HEK293 (cell line): ENCODE measurements around the gene METTL23.

ENCODE experiments used
- EGR2 ChIP-seq: fragments of 450-650 bp; formaldehyde crosslinking; IDR thresholded peaks from 2 replicates; pipeline ENCODE4 v1.5.1; 2016; ENCODE audit warnings: low read depth, missing biosample characterization, missing genetic modification characterization
- HOXA7 ChIP-seq: sonication (generic); formaldehyde crosslinking; IDR thresholded peaks from 2 replicates; pipeline ENCODE4 v1.8.1; 2022; ENCODE audit warnings: missing genetic modification reagents, borderline replicate concordance
- INSM2 ChIP-seq: fragments of 450-650 bp; formaldehyde crosslinking; IDR thresholded peaks from 2 replicates; pipeline ENCODE4 v1.5.1; 2016; ENCODE audit warnings: missing biosample characterization, missing genetic modification characterization
- KLF1 ChIP-seq: fragments of 450-650 bp; formaldehyde crosslinking; IDR thresholded peaks from 2 replicates; pipeline ENCODE4 v1.5.1; 2016; ENCODE audit warnings: missing biosample characterization, missing genetic modification characterization
- KLF7 ChIP-seq: fragments of 450-650 bp; formaldehyde crosslinking; IDR thresholded peaks from 2 replicates; pipeline ENCODE4 v1.5.1; 2016; ENCODE audit warnings: missing biosample characterization, missing genetic modification characterization, borderline replicate concordance
- REPIN1 ChIP-seq: fragments of 450-650 bp; formaldehyde crosslinking; IDR thresholded peaks from 2 replicates; pipeline ENCODE4 v1.5.1; 2017; ENCODE audit warnings: missing biosample characterization, missing genetic modification characterization, low read depth
- SCRT1 ChIP-seq: fragments of 450-650 bp; formaldehyde crosslinking; IDR thresholded peaks from 2 replicates; pipeline ENCODE4 v1.5.1; 2016; ENCODE audit warnings: missing biosample characterization, missing genetic modification characterization, borderline replicate concordance
- SP3 ChIP-seq: fragments of 450-650 bp; formaldehyde crosslinking; IDR thresholded peaks from 2 replicates; pipeline ENCODE4 v1.5.1; 2016; ENCODE audit warnings: missing biosample characterization, missing genetic modification characterization
- YY1 ChIP-seq: fragments of 450-650 bp; formaldehyde crosslinking; IDR thresholded peaks from 2 replicates; pipeline ENCODE4 v1.5.1; 2018; ENCODE audit warnings: missing biosample characterization, missing genetic modification characterization
- ZBTB1 ChIP-seq: fragments of 450-650 bp; formaldehyde crosslinking; IDR thresholded peaks from 2 replicates; pipeline ENCODE4 v1.5.1; 2016; ENCODE audit warnings: missing biosample characterization, missing genetic modification characterization
- ZBTB17 ChIP-seq: fragments of 450-650 bp; formaldehyde crosslinking; IDR thresholded peaks from 2 replicates; pipeline ENCODE4 v1.5.1; 2016; ENCODE audit warnings: missing biosample characterization, missing genetic modification characterization
- ZFP37 ChIP-seq: fragments of 450-650 bp; formaldehyde crosslinking; IDR thresholded peaks from 2 replicates; pipeline ENCODE4 v1.5.1; 2016; ENCODE audit warnings: missing biosample characterization, missing genetic modification characterization
- ZNF16 ChIP-seq: fragments of 450-650 bp; formaldehyde crosslinking; IDR thresholded peaks from 2 replicates; pipeline ENCODE4 v1.5.1; 2016; ENCODE audit warnings: low read depth, missing biosample characterization, missing genetic modification characterization
- ZNF223 ChIP-seq: fragments of 450-650 bp; formaldehyde crosslinking; IDR thresholded peaks from 2 replicates; pipeline ENCODE4 v1.5.1; 2016; ENCODE audit warnings: missing biosample characterization, missing genetic modification characterization
- ZNF341 ChIP-seq: fragments of 450-650 bp; formaldehyde crosslinking; IDR thresholded peaks from 2 replicates; pipeline ENCODE4; 2016; ENCODE audit warnings: low read depth, missing biosample characterization, missing genetic modification characterization
- ZNF555 ChIP-seq: fragments of 450-650 bp; formaldehyde crosslinking; conservative IDR thresholded peaks from 2 replicates; pipeline ENCODE4 v1.5.1; 2017; ENCODE audit warnings: missing biosample characterization, mild to moderate bottlenecking, missing genetic modification characterization, inconsistent platforms
- ZNF660 ChIP-seq: fragments of 450-650 bp; IDR thresholded peaks from 2 replicates; pipeline ENCODE4 v1.5.1; 2018; ENCODE audit warnings: missing biosample characterization, mild to moderate bottlenecking, missing genetic modification characterization
- TF ChIP-seq, protein P1 (sequence below): fragments of 450-650 bp; formaldehyde crosslinking; IDR thresholded peaks from 2 replicates; pipeline ENCODE4 v1.5.1; 2016; ENCODE audit warnings: missing biosample characterization, missing genetic modification characterization, borderline replicate concordance
- TF ChIP-seq, protein P2 (sequence below): fragments of 450-650 bp; formaldehyde crosslinking; IDR thresholded peaks from 2 replicates; pipeline ENCODE4 v1.5.1; 2016; ENCODE audit warnings: missing biosample characterization, missing genetic modification characterization
- TF ChIP-seq, protein P3 (sequence below): fragments of 450-650 bp; formaldehyde crosslinking; IDR thresholded peaks from 2 replicates; pipeline ENCODE4 v1.5.1; 2016; ENCODE audit warnings: missing biosample characterization, missing genetic modification characterization, low read depth

Gene METTL23

DNA sequence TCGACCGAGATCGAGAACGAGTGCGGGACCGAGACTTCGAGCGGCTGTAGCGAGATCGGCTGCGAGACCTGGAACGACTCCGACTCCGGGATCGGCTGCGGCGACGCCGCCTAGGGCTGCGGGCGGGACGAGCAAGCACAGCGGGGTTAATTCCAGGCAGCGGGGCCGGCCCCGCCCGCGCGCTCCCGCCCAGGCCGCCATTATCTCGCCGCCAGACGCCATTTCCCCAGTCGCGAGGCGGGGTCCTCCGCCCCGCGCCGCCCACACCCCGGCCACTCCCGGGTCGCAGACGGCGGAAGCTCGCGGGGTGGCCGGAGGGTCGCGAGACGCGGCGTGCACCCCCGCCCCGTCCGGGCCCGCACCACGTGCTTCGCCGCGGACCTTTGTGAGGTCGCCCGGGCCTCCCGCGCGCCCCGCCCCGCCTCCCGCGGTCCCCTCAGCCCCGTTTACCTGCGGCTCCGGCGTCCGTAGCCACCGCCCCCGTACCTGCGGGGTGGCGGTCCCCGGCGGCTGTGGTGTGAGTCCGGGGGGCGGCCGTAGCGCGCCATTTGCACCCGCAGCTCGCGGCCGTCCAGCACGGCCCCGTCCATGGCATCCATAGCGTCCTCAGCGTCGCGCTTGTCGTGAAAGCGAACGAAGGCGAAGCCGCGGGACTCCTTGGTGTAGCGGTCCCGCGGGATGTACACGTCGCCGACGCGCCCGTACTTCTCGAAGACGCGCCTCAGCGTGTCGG is 9.9 kb downstream of the METTL23 start (continued):
- TF ChIP-seq, protein P1, sequence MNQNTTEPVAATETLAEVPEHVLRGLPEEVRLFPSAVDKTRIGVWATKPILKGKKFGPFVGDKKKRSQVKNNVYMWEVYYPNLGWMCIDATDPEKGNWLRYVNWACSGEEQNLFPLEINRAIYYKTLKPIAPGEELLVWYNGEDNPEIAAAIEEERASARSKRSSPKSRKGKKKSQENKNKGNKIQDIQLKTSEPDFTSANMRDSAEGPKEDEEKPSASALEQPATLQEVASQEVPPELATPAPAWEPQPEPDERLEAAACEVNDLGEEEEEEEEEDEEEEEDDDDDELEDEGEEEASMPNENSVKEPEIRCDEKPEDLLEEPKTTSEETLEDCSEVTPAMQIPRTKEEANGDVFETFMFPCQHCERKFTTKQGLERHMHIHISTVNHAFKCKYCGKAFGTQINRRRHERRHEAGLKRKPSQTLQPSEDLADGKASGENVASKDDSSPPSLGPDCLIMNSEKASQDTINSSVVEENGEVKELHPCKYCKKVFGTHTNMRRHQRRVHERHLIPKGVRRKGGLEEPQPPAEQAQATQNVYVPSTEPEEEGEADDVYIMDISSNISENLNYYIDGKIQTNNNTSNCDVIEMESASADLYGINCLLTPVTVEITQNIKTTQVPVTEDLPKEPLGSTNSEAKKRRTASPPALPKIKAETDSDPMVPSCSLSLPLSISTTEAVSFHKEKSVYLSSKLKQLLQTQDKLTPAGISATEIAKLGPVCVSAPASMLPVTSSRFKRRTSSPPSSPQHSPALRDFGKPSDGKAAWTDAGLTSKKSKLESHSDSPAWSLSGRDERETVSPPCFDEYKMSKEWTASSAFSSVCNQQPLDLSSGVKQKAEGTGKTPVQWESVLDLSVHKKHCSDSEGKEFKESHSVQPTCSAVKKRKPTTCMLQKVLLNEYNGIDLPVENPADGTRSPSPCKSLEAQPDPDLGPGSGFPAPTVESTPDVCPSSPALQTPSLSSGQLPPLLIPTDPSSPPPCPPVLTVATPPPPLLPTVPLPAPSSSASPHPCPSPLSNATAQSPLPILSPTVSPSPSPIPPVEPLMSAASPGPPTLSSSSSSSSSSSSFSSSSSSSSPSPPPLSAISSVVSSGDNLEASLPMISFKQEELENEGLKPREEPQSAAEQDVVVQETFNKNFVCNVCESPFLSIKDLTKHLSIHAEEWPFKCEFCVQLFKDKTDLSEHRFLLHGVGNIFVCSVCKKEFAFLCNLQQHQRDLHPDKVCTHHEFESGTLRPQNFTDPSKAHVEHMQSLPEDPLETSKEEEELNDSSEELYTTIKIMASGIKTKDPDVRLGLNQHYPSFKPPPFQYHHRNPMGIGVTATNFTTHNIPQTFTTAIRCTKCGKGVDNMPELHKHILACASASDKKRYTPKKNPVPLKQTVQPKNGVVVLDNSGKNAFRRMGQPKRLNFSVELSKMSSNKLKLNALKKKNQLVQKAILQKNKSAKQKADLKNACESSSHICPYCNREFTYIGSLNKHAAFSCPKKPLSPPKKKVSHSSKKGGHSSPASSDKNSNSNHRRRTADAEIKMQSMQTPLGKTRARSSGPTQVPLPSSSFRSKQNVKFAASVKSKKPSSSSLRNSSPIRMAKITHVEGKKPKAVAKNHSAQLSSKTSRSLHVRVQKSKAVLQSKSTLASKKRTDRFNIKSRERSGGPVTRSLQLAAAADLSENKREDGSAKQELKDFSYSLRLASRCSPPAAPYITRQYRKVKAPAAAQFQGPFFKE = peak; percentile 99; the same call in 1 of the 2 replicates
- TF ChIP-seq SCRT1 (tag by site-specific recombination) = no peak
- peak; percentile 94 for TF ChIP-seq ZBTB17 (tag by site-specific recombination)
- peak; percentile 93 for TF ChIP-seq KLF1 (tag by site-specific recombination)
- TF ChIP-seq, protein P2, sequence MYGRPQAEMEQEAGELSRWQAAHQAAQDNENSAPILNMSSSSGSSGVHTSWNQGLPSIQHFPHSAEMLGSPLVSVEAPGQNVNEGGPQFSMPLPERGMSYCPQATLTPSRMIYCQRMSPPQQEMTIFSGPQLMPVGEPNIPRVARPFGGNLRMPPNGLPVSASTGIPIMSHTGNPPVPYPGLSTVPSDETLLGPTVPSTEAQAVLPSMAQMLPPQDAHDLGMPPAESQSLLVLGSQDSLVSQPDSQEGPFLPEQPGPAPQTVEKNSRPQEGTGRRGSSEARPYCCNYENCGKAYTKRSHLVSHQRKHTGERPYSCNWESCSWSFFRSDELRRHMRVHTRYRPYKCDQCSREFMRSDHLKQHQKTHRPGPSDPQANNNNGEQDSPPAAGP = peak; percentile 7
- no peak for TF ChIP-seq REPIN1 (tag by site-specific recombination)
- TF ChIP-seq KLF7 (tag by site-specific recombination) = peak; percentile 58; the same call in 1 of the 2 replicates
- no peak; the same call in 1 of the 2 replicates for TF ChIP-seq HOXA7 (CRISPR knock-in tag)
- peak; percentile 73; the same call in 1 of the 2 replicates for TF ChIP-seq ZNF223 (tag by site-specific recombination)
- no peak for TF ChIP-seq ZNF16 (tag by site-specific recombination)
- TF ChIP-seq SP3 (tag by site-specific recombination) = peak; percentile 77
- TF ChIP-seq ZNF341 = peak; percentile 19; the same call in 1 of the 2 replicates
- no peak for TF ChIP-seq ZFP37
- no peak for TF ChIP-seq ZNF555 (tag by site-specific recombination)
- no peak for TF ChIP-seq INSM2 (tag by site-specific recombination)
- TF ChIP-seq ZNF660 = peak; percentile 42; the same call in 1 of the 2 replicates
- TF ChIP-seq ZBTB1 (tag by site-specific recombination) = peak; percentile 74; the same call in 1 of the 2 replicates
- peak; percentile 72 for TF ChIP-seq EGR2 (tag by site-specific recombination)
- TF ChIP-seq, protein P3, sequence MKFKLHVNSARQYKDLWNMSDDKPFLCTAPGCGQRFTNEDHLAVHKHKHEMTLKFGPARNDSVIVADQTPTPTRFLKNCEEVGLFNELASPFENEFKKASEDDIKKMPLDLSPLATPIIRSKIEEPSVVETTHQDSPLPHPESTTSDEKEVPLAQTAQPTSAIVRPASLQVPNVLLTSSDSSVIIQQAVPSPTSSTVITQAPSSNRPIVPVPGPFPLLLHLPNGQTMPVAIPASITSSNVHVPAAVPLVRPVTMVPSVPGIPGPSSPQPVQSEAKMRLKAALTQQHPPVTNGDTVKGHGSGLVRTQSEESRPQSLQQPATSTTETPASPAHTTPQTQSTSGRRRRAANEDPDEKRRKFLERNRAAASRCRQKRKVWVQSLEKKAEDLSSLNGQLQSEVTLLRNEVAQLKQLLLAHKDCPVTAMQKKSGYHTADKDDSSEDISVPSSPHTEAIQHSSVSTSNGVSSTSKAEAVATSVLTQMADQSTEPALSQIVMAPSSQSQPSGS (tag by site-specific recombination) = no peak
- TF ChIP-seq YY1 (tag by site-specific recombination) = peak; percentile 86
